ENCODE measurements around the gene SPEN. TPM values are rescaled to one million over a fixed set of nuclear protein-coding genes. Genes with fewer than 3 reads are reported as not detected.

Gene SPEN
- polyA plus RNA-seq, 1 of the 3 experiments (the other 2 are of a cell fraction) = 6.1 TPM

- Histone ChIP-seq H3K9ac (peak within 1 kb of the TSS; percentile 78), H3K27ac (ENCODE audit: low read depth in 2 of 2, low read length in 1 of 2) (peak within 1 kb of the TSS; percentile 72 to 83), H3K79me2 (ENCODE audit: insufficient read depth) (peaks cover 41% of the 10 kb centered on the region), H3K4me2 (peak within 1 kb of the TSS; percentile 95), H3K4me3 (ENCODE audit: low read depth in 2 of 2, low read length in 1 of 2) (peak within 1 kb of the TSS; percentile 73 to 80), H3K27me3 (ENCODE audit: insufficient read depth) (no peaks in the 10 kb centered on the region), H3K9me3 (no peaks in the 10 kb centered on the region), H3F3A (replicated peaks; ENCODE audit: insufficient read depth) (peaks cover 10% of the 10 kb centered on the region), H3K9me2 (no peaks in the 10 kb centered on the region), H4K20me1 (ENCODE audit: insufficient read depth) (peaks cover 24% of the 10 kb centered on the region; the same call in 1 of the 2 replicates), H3K36me3 (replicated peaks in 1 of 2; ENCODE audit: control insufficient read depth in 1 of 2, insufficient read depth in 2 of 2, low read length in 1 of 2) (peaks cover 13 to 19% of the 10 kb centered on the region in 2 experiments), H2AFZ (ENCODE audit: low read depth) (peak within 1 kb of the TSS; percentile 87), H3K4me1 (ENCODE audit: control insufficient read depth in 1 of 2, insufficient read depth in 2 of 2, low read depth in 1 of 2, low read length in 1 of 2) (peaks cover 6% of the 10 kb centered on the region in 2 experiments; a peak in 3 of 4 replicates)
- peak; percentile 97 for DNase-seq
- POLR2A ChIA-PET = interaction anchor here (0.6 to 1.5 kb wide), 2 partner anchors 19 to 181 kb away, joined by 3 to 4 read pairs; no protein-coding TSS in a partner anchor
- WGBS (ENCODE audit: low lambda C conversion rate) = 6% methylated on average over 41 of the region's 47 CpGs
- TF ChIP-seq NRF1 (IDR thresholded peaks at IDR 0.05; ENCODE audit: low read depth, low read length) (peak; percentile 99), RAD21 (IDR thresholded peaks at IDR 0.05; ENCODE audit: low read length) (no peak), CHD2 (IDR thresholded peaks at IDR 0.05; ENCODE audit: low read length, partially characterized antibody) (no peak), MAX (IDR thresholded peaks at IDR 0.05; ENCODE audit: low read depth) (peak; percentile 54; the same call in 1 of the 2 replicates), EP300 (IDR thresholded peaks at IDR 0.05; ENCODE audit: borderline replicate concordance in 1 of 2, low read depth in 1 of 2, low read length in 1 of 2) (no peak), EZH2phosphoT487 (IDR thresholded peaks at IDR 0.05; ENCODE audit: borderline replicate concordance, low read depth) (no peak), POLR2AphosphoS5 (IDR thresholded peaks at IDR 0.05; ENCODE audit: low read depth, low read length) (peak; percentile 65), GABPA (IDR thresholded peaks at IDR 0.05; ENCODE audit: low read depth) (peak; percentile 87), CTCF (IDR thresholded peaks at IDR 0.05) (no peak), IRF3 (IDR thresholded peaks at IDR 0.05; ENCODE audit: low read depth, low read length) (no peak), MXI1 (IDR thresholded peaks at IDR 0.05; ENCODE audit: low read depth, low read length) (peak; percentile 14; the same call in 1 of the 2 replicates), REST (IDR thresholded peaks at IDR 0.05; ENCODE audit: low read depth, low read length) (0 out of 2 replicates have a peak, but pooled peaks have one; percentile 5), YY1 (IDR thresholded peaks at IDR 0.05; ENCODE audit: low read depth) (peak; percentile 99), JUND (IDR thresholded peaks at IDR 0.05) (no peak), ZBTB33 (IDR thresholded peaks at IDR 0.05; ENCODE audit: borderline replicate concordance, low read depth) (no peak), TCF12 (IDR thresholded peaks at IDR 0.05) (no peak), SIN3A (IDR thresholded peaks at IDR 0.05; ENCODE audit: borderline replicate concordance, low read depth, low read length) (no peak; the same call in 1 of the 2 replicates), FOSL2 (IDR thresholded peaks at IDR 0.05; ENCODE audit: borderline replicate concordance, low read depth) (no peak), PBX3 (IDR thresholded peaks at IDR 0.05) (no peak), ELF1 (IDR thresholded peaks at IDR 0.05) (peak; percentile 98), TAF1 (IDR thresholded peaks at IDR 0.05; ENCODE audit: borderline replicate concordance, low read depth, low read length) (peak; percentile 78)
- CTCF ChIA-PET = interaction anchor here (0.7 to 2.2 kb wide), 15 partner anchors 16 to 184 kb away, joined by 3 to 13 read pairs (median 4); partner anchors contain the start of gene FAM131C
Measured at GRCh38 chr1:15975805-15976680, 128.5 kb downstream of the SPEN start, which contains the start of gene ZBTB17. Gene ZBTB17 (minus strand): TSS chr1:15976101. CDS start chr1:15948495, 27,606 bp downstream.
